ENCODE results near the gene METTL14.

- TF ChIP-seq POLR2A (IDR thresholded peaks at IDR 0.05) (no peak), CTCF (IDR thresholded peaks at IDR 0.05) (no peak)
These were observed 27.7 kb downstream of the METTL14 start for GRCh38 chr4:118712872-118713271.

All from stomach (tissue), 4 donors.